SK-N-SH (cell line): ENCODE results near the gene HLA-DPA1. TPM values are rescaled to one million over a fixed set of nuclear protein-coding genes. Genes with fewer than 3 reads are reported as not detected.

Source experiments
- CTCF ChIA-PET: fragments of 300-600, 350-600 bp; formaldehyde crosslinking; extraction: SDS; loops from one replicate; lab custom pipeline; 2021; lab: Yijun Ruan, JAX
- POLR2A ChIA-PET: fragments of 350-600 bp; sonication (Branson Sonifier 250); formaldehyde crosslinking; extraction: SDS; loops from one replicate; lab custom pipeline; 2020; ENCODE audit warnings: antibody characterized with exemption, inconsistent platforms; lab: Yijun Ruan, JAX
- DNase-seq: peaks from one replicate; pipeline ENCODE4 v3.0.0; 2012
- H2AFZ ChIP-seq: fragments of 200-600 bp; sonication (generic); 2 replicates; pipeline ENCODE4 v1.8.1; 2016; ENCODE audit warnings: antibody characterized with exemption, mild to moderate bottlenecking, low read depth
- H3F3A ChIP-seq: fragments of 200-600 bp; sonication (generic); replicated peaks from 2 replicates; pipeline ENCODE3; 2016; ENCODE audit warnings: antibody characterized with exemption, mild to moderate bottlenecking; ENCODE audit not compliant: insufficient read depth
- H3K27ac ChIP-seq, 2 experiments: fragments of 200-500 bp in 1 of 2; fragments of 200-600 bp in 1 of 2; sonication (Bioruptor generic) in 1 of 2; sonication (generic), shearing (Covaris generic) in 1 of 2; 2 replicates each; pipeline versions ENCODE4 v1.5.1 to v1.6.1; 2014 to 2016; ENCODE audit warnings: low read depth in 2 of 2, inconsistent platforms in 1 of 2, low read length in 1 of 2, mild to moderate bottlenecking in 1 of 2, mixed read lengths in 1 of 2
- H3K27me3 ChIP-seq: fragments of 200-600 bp; sonication (generic), shearing (Covaris generic); 2 replicates; pipeline ENCODE4 v1.6.1; 2016; ENCODE audit warnings: mixed run types; ENCODE audit not compliant: insufficient read depth
- H3K36me3 ChIP-seq, 2 experiments: fragments of 200-500 bp in 1 of 2; fragments of 200-600 bp in 1 of 2; sonication (Bioruptor generic) in 1 of 2; sonication (generic) in 1 of 2; replicated peaks in 1 of 2; 2 replicates each; pipeline versions ENCODE3 to v1.5.1; 2014 to 2016; ENCODE audit warnings: low read length in 1 of 2, mild to moderate bottlenecking in 1 of 2; ENCODE audit not compliant: insufficient read depth in 2 of 2, control insufficient read depth in 1 of 2
- H3K4me1 ChIP-seq, 2 experiments: fragments of 200-500 bp in 1 of 2; fragments of 200-600 bp in 1 of 2; sonication (Bioruptor generic) in 1 of 2; sonication (generic), shearing (Covaris generic) in 1 of 2; 2 replicates each; pipeline versions ENCODE4 v1.5.1 to v1.6.1; 2014 to 2016; ENCODE audit warnings: low read depth in 1 of 2, low read length in 1 of 2, mixed run types in 1 of 2; ENCODE audit not compliant: insufficient read depth in 2 of 2, control insufficient read depth in 1 of 2
- H3K4me2 ChIP-seq: fragments of 200-600 bp; sonication (generic), shearing (Covaris generic); 2 replicates; pipeline ENCODE4 v1.6.1; 2017; ENCODE audit warnings: mixed run types
- H3K4me3 ChIP-seq, 2 experiments: fragments of 200-500 bp in 1 of 2; fragments of 200-600 bp in 1 of 2; sonication (Bioruptor generic) in 1 of 2; sonication (generic), shearing (Covaris generic) in 1 of 2; 2 replicates each; pipeline versions ENCODE4 v1.5.1 to v1.8.1; 2014 to 2016; ENCODE audit warnings: low read depth in 2 of 2, inconsistent platforms in 1 of 2, low read length in 1 of 2, mild to moderate bottlenecking in 1 of 2, mixed read lengths in 1 of 2, moderate library complexity in 1 of 2
- H3K79me2 ChIP-seq: fragments of 200-600 bp; sonication (generic); 2 replicates; pipeline ENCODE4 v1.8.1; 2017; ENCODE audit warnings: mild to moderate bottlenecking; ENCODE audit not compliant: insufficient read depth
- H3K9ac ChIP-seq: fragments of 200-600 bp; sonication (generic); 2 replicates; pipeline ENCODE4 v1.6.1; 2017; ENCODE audit warnings: mixed run types
- H3K9me2 ChIP-seq: fragments of 200-600 bp; sonication (generic); 2 replicates; pipeline ENCODE4 v1.6.1; 2017; ENCODE audit warnings: mixed run types
- H3K9me3 ChIP-seq: fragments of 200-600 bp; sonication (generic); 2 replicates; pipeline ENCODE4 v1.6.1; 2017; ENCODE audit warnings: mixed run types, mild to moderate bottlenecking, moderate library complexity
- H4K20me1 ChIP-seq: fragments of 200-600 bp; sonication (generic); 2 replicates; pipeline ENCODE4 v1.6.1; 2017; ENCODE audit warnings: mild to moderate bottlenecking, mixed run types; ENCODE audit not compliant: insufficient read depth
- CHD2 ChIP-seq: fragments of 150-350 bp; IDR thresholded peaks from 2 replicates; pipeline ENCODE4 v1.6.1; 2018; ENCODE audit warnings: low read length; ENCODE audit not compliant: partially characterized antibody
- ELF1 ChIP-seq: IDR thresholded peaks from 2 replicates; pipeline ENCODE4 v1.4.0; 2012
- EZH2phosphoT487 ChIP-seq: fragments of 200-600 bp; sonication (generic); IDR thresholded peaks from 2 replicates; pipeline ENCODE4 v1.6.1; 2017; ENCODE audit warnings: low read depth, mixed run types, mild to moderate bottlenecking, antibody characterized with exemption, moderate library complexity, borderline replicate concordance
- FOSL2 ChIP-seq: IDR thresholded peaks from 2 replicates; pipeline ENCODE4 v1.4.0; 2012; ENCODE audit warnings: low read depth, mild to moderate bottlenecking, moderate library complexity, borderline replicate concordance
- GABPA ChIP-seq: IDR thresholded peaks from 2 replicates; pipeline ENCODE4 v1.4.0; 2012; ENCODE audit warnings: low read depth, mild to moderate bottlenecking
- MEF2A ChIP-seq: IDR thresholded peaks from 2 replicates; pipeline ENCODE4 v1.4.0; 2012; ENCODE audit warnings: low read depth, borderline replicate concordance
- MXI1 ChIP-seq: IDR thresholded peaks from 2 replicates; pipeline ENCODE4 v1.6.1; 2012; ENCODE audit warnings: mild to moderate bottlenecking, low read depth, low read length, improper control_type of control experiment
- NFIC ChIP-seq: IDR thresholded peaks from 2 replicates; pipeline ENCODE4 v1.4.0; 2012; ENCODE audit warnings: borderline replicate concordance
- NRF1 ChIP-seq: IDR thresholded peaks from 2 replicates; pipeline ENCODE4 v1.6.1; 2012; ENCODE audit warnings: low read depth, mild to moderate bottlenecking, low read length
- POLR2AphosphoS5 ChIP-seq: IDR thresholded peaks from 2 replicates; pipeline ENCODE4 v1.6.1; 2012; ENCODE audit warnings: low read depth, low read length
- RAD21 ChIP-seq: IDR thresholded peaks from 2 replicates; pipeline ENCODE4 v1.6.1; 2012; ENCODE audit warnings: mild to moderate bottlenecking, low read length
- RXRA ChIP-seq: IDR thresholded peaks from 2 replicates; pipeline ENCODE4 v1.4.0; 2012; ENCODE audit warnings: low read depth, mild to moderate bottlenecking, borderline replicate concordance
- SIN3A ChIP-seq: IDR thresholded peaks from 2 replicates; pipeline ENCODE4 v1.6.1; 2012; ENCODE audit warnings: low read depth, mild to moderate bottlenecking, low read length, moderate library complexity, borderline replicate concordance
- TCF12 ChIP-seq: IDR thresholded peaks from 2 replicates; pipeline ENCODE4 v1.4.0; 2012
- TEAD4 ChIP-seq: IDR thresholded peaks from 2 replicates; pipeline ENCODE4 v1.4.0; 2012; ENCODE audit warnings: mild to moderate bottlenecking, borderline replicate concordance; ENCODE audit not compliant: insufficient read depth
- WGBS: methylation state at CpG from one replicate; pipeline ENCODE4 v1.1.6; 2017; ENCODE audit warnings: low lambda C conversion rate; 5-methylcytosine and 5-hydroxymethylcytosine counted together
- polyA plus RNA-seq, 3 experiments: library from polyadenylated mRNA; depleted of rRNA; stranded (reverse); fragments of >200 nt; gene quantifications; 2 replicates each; pipeline ENCODE4 v1.2.3, GENCODE V29; 2012
- TF ChIP-seq, protein P1 (sequence below): IDR thresholded peaks from 2 replicates; pipeline ENCODE4 v1.6.1; 2012; ENCODE audit warnings: mild to moderate bottlenecking, low read depth, low read length, moderate library complexity
- TF ChIP-seq, protein P2 (sequence below): fragments of 150-350 bp; IDR thresholded peaks from 2 replicates; pipeline ENCODE4 v1.6.1; 2017; ENCODE audit warnings: antibody characterized with exemption, low read length, low read depth, borderline replicate concordance
- TF ChIP-seq, protein P3 (sequence below): IDR thresholded peaks from 2 replicates; pipeline ENCODE4 v1.4.0; 2012; ENCODE audit warnings: low read depth
- TF ChIP-seq, protein P4 (sequence below): fragments of 200-600 bp; sonication (generic); IDR thresholded peaks from 2 replicates; pipeline ENCODE4 v1.6.1; 2017; ENCODE audit warnings: antibody characterized with exemption, mild to moderate bottlenecking, moderate library complexity
- TF ChIP-seq, protein P5 (sequence below): IDR thresholded peaks from 2 replicates; pipeline ENCODE4 v1.4.0; 2012; ENCODE audit warnings: low read depth, borderline replicate concordance

Gene HLA-DPA1
- polyA plus RNA-seq, 1 of the 3 experiments (the other 2 are of a cell fraction) = 1.9 TPM

DNA sequence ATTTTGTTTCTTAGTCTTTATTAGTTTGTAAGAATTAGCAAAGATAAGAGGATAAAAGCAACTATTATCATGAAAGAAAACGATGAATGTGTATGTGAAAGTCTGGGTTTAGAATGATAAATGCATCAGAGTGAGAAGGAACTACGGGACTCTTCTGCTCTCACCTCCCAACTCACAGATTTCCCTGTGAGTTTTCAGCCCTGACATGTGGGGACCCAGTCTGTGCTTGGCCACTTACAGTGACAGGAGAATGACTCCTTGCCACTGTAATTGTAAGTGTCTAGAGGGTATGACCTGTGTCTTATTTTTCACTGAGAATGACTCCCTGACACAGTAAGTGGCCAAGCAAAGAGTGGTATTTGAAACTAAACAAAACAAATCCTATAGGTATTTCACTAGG, 2.5 kb downstream of the HLA-DPA1 start:
- no peaks in the 10 kb centered on the region for H3F3A ChIP-seq
- H3K9me2 ChIP-seq = no peaks in the 10 kb centered on the region
- H2AFZ ChIP-seq = no peak overlapping the region
- H3K9me3 ChIP-seq = no peaks in the 10 kb centered on the region
- no peaks in the 10 kb centered on the region for H4K20me1 ChIP-seq
- H3K4me2 ChIP-seq = no peak overlapping the region
- POLR2A ChIA-PET = no interaction called here
- peaks cover 14% of the 10 kb centered on the region for H3K27me3 ChIP-seq
- no peaks in the 10 kb centered on the region for H3K36me3 ChIP-seq
- H3K79me2 ChIP-seq = no peaks in the 10 kb centered on the region
- CTCF ChIA-PET = no interaction called here
- no peak overlapping the region for H3K4me3 ChIP-seq
- TF ChIP-seq, protein P1, sequence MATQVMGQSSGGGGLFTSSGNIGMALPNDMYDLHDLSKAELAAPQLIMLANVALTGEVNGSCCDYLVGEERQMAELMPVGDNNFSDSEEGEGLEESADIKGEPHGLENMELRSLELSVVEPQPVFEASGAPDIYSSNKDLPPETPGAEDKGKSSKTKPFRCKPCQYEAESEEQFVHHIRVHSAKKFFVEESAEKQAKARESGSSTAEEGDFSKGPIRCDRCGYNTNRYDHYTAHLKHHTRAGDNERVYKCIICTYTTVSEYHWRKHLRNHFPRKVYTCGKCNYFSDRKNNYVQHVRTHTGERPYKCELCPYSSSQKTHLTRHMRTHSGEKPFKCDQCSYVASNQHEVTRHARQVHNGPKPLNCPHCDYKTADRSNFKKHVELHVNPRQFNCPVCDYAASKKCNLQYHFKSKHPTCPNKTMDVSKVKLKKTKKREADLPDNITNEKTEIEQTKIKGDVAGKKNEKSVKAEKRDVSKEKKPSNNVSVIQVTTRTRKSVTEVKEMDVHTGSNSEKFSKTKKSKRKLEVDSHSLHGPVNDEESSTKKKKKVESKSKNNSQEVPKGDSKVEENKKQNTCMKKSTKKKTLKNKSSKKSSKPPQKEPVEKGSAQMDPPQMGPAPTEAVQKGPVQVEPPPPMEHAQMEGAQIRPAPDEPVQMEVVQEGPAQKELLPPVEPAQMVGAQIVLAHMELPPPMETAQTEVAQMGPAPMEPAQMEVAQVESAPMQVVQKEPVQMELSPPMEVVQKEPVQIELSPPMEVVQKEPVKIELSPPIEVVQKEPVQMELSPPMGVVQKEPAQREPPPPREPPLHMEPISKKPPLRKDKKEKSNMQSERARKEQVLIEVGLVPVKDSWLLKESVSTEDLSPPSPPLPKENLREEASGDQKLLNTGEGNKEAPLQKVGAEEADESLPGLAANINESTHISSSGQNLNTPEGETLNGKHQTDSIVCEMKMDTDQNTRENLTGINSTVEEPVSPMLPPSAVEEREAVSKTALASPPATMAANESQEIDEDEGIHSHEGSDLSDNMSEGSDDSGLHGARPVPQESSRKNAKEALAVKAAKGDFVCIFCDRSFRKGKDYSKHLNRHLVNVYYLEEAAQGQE = no peak
- TF ChIP-seq TEAD4 (no peak), CHD2 (no peak), ELF1 (no peak), GABPA (no peak), FOSL2 (no peak), SIN3A (no peak), MXI1 (no peak), EZH2phosphoT487 (no peak), POLR2AphosphoS5 (no peak), RXRA (no peak), NRF1 (no peak), MEF2A (no peak), TCF12 (no peak), NFIC (no peak), RAD21 (no peak)
- TF ChIP-seq, protein P2, sequence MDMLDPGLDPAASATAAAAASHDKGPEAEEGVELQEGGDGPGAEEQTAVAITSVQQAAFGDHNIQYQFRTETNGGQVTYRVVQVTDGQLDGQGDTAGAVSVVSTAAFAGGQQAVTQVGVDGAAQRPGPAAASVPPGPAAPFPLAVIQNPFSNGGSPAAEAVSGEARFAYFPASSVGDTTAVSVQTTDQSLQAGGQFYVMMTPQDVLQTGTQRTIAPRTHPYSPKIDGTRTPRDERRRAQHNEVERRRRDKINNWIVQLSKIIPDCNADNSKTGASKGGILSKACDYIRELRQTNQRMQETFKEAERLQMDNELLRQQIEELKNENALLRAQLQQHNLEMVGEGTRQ = no peak
- TF ChIP-seq, protein P3, sequence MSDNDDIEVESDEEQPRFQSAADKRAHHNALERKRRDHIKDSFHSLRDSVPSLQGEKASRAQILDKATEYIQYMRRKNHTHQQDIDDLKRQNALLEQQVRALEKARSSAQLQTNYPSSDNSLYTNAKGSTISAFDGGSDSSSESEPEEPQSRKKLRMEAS = no peak
- TF ChIP-seq, protein P4, sequence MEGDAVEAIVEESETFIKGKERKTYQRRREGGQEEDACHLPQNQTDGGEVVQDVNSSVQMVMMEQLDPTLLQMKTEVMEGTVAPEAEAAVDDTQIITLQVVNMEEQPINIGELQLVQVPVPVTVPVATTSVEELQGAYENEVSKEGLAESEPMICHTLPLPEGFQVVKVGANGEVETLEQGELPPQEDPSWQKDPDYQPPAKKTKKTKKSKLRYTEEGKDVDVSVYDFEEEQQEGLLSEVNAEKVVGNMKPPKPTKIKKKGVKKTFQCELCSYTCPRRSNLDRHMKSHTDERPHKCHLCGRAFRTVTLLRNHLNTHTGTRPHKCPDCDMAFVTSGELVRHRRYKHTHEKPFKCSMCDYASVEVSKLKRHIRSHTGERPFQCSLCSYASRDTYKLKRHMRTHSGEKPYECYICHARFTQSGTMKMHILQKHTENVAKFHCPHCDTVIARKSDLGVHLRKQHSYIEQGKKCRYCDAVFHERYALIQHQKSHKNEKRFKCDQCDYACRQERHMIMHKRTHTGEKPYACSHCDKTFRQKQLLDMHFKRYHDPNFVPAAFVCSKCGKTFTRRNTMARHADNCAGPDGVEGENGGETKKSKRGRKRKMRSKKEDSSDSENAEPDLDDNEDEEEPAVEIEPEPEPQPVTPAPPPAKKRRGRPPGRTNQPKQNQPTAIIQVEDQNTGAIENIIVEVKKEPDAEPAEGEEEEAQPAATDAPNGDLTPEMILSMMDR = no peak
- TF ChIP-seq, protein P5, sequence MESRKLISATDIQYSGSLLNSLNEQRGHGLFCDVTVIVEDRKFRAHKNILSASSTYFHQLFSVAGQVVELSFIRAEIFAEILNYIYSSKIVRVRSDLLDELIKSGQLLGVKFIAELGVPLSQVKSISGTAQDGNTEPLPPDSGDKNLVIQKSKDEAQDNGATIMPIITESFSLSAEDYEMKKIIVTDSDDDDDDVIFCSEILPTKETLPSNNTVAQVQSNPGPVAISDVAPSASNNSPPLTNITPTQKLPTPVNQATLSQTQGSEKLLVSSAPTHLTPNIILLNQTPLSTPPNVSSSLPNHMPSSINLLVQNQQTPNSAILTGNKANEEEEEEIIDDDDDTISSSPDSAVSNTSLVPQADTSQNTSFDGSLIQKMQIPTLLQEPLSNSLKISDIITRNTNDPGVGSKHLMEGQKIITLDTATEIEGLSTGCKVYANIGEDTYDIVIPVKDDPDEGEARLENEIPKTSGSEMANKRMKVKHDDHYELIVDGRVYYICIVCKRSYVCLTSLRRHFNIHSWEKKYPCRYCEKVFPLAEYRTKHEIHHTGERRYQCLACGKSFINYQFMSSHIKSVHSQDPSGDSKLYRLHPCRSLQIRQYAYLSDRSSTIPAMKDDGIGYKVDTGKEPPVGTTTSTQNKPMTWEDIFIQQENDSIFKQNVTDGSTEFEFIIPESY = no peak
- peaks cover 0 to 3% of the 10 kb centered on the region in 2 experiments; a peak in 1 of 4 replicates for H3K4me1 ChIP-seq
- no peak for DNase-seq
- 7% methylated on average over 2 of the region's 2 CpGs for WGBS
- no peak overlapping the region for H3K9ac ChIP-seq
- no peak overlapping the region for H3K27ac ChIP-seq
